Measurements from ENCODE around the gene ITIH1.

ITIH1 gene

GRCh38 chr3:52816654-52817053 is 39.3 kb downstream of the ITIH1 start:
- Histone ChIP-seq H3K27ac (ENCODE audit: low read length) (no peak overlapping the region), H3K4me3 (ENCODE audit: low read length) (no peak overlapping the region), H3K9me3 (ENCODE audit: control insufficient read depth, insufficient read depth, low read length) (no peaks in the 10 kb centered on the region), H3K36me3 (ENCODE audit: control insufficient read depth, insufficient read depth, low read length) (no peaks in the 10 kb centered on the region; the same call in 1 of the 2 replicates), H3K4me1 (ENCODE audit: control insufficient read depth, insufficient read depth, low read length) (no peaks in the 10 kb centered on the region), H3K27me3 (ENCODE audit: control insufficient read depth, insufficient read depth, low read length) (no peaks in the 10 kb centered on the region)
- DNase-seq (ENCODE audit: low read depth, low spot score), result no peak
- no CpG with 5 or more reads among the region's 10 CpGs for WGBS (ENCODE audit: insufficient coverage, insufficient read length)

DNA sequence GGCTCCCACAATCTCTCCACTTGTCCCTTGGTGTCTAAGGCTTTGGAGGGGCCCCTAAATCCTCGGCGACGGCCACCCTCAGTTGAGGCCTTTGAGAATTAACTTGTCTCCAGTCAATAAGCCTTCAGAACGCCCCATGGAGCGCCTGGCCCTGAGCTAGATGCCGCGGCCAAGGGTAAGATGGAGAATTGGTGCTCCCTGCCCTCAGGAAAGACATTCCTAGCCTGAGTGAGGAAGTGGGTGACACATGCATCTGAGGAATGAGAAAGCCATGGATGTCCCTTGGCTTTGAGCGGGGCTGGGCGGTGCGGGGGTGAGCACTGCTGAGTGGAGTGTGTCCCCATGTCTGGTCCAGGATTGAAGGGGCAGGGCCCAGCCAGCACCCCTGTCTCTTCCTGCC is 39.8 kb downstream of the ITIH1 start:
- DNase-seq (ENCODE audit: low read depth, low spot score), result no peak
- H3K4me1 ChIP-seq (ENCODE audit: control insufficient read depth, insufficient read depth, low read length), result no peaks in the 10 kb centered on the region
- no peaks in the 10 kb centered on the region for H3K27me3 ChIP-seq (ENCODE audit: control insufficient read depth, insufficient read depth, low read length)
- no peaks in the 10 kb centered on the region; the same call in 1 of the 2 replicates for H3K36me3 ChIP-seq (ENCODE audit: control insufficient read depth, insufficient read depth, low read length)
- WGBS (ENCODE audit: insufficient coverage, insufficient read length), result no CpG with 5 or more reads among the region's 10 CpGs
- H3K4me3 ChIP-seq (ENCODE audit: low read length), result no peak overlapping the region
- no peaks in the 10 kb centered on the region for H3K9me3 ChIP-seq (ENCODE audit: control insufficient read depth, insufficient read depth, low read length)
- H3K27ac ChIP-seq (ENCODE audit: low read length), result no peak overlapping the region

DNA sequence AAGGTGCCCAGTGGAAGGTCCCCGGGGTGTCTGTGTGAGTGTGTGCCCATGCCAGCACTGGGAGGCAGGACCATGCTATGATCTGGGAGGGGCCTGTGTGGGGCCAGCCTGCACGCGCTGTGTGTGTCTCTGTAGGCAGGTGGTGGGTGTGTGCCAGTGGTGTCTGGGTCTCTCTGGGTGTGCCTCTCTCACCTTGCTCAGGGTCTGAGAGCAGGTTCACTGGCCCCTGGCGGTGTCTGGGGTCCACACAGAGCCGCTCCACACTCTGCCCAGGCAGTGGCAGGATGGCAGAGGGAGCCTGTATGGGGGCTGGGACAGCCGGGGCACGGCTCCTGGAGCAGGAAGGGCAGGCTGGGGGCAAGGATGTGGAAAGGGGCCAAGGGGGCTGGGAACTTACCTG is 40.5 kb downstream of the ITIH1 start:
- H3K27me3 ChIP-seq (ENCODE audit: control insufficient read depth, insufficient read depth, low read length), result no peaks in the 10 kb centered on the region
- no peak for DNase-seq (ENCODE audit: low read depth, low spot score)
- no CpG with 5 or more reads among the region's 7 CpGs for WGBS (ENCODE audit: insufficient coverage, insufficient read length)
- no peaks in the 10 kb centered on the region; the same call in 1 of the 2 replicates for H3K36me3 ChIP-seq (ENCODE audit: control insufficient read depth, insufficient read depth, low read length)
- H3K4me3 ChIP-seq (ENCODE audit: low read length), result no peak overlapping the region
- H3K27ac ChIP-seq (ENCODE audit: low read length), result no peak overlapping the region
- no peaks in the 10 kb centered on the region for H3K4me1 ChIP-seq (ENCODE audit: control insufficient read depth, insufficient read depth, low read length)
- H3K9me3 ChIP-seq (ENCODE audit: control insufficient read depth, insufficient read depth, low read length), result no peaks in the 10 kb centered on the region

GRCh38 chr3:52819936-52820335 is 42.5 kb downstream of the ITIH1 start:
- Histone ChIP-seq H3K4me3 (ENCODE audit: low read length) (no peak overlapping the region), H3K4me1 (ENCODE audit: control insufficient read depth, insufficient read depth, low read length) (no peaks in the 10 kb centered on the region), H3K27ac (ENCODE audit: low read length) (no peak overlapping the region), H3K27me3 (ENCODE audit: control insufficient read depth, insufficient read depth, low read length) (no peaks in the 10 kb centered on the region), H3K9me3 (ENCODE audit: control insufficient read depth, insufficient read depth, low read length) (no peaks in the 10 kb centered on the region), H3K36me3 (ENCODE audit: control insufficient read depth, insufficient read depth, low read length) (no peaks in the 10 kb centered on the region; the same call in 1 of the 2 replicates)
- no peak for DNase-seq (ENCODE audit: low read depth, low spot score)
- no CpG with 5 or more reads among the region's 2 CpGs for WGBS (ENCODE audit: insufficient coverage, insufficient read length)

DNA sequence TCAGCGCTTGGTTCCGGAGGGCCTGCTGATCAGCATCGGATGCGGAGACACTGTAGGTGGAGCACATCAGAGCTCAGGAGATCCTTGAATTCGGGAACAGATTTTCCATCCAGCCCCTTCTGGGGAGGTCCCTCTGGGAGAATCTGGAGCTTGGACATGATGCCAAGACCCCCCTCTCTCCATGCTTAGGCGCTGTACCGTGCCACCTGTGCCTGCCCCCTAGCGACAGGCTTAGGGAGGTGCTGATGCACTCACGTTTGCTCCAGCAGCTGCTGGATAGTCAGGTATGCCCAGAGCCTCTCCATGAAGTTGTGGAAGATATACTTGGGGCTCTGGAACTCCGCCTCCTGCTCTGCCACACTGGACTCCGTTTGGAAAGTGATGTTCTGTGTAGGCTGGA is 43.3 kb downstream of the ITIH1 start:
- H3K27ac ChIP-seq (ENCODE audit: low read length), result no peak overlapping the region
- H3K27me3 ChIP-seq (ENCODE audit: control insufficient read depth, insufficient read depth, low read length), result no peaks in the 10 kb centered on the region
- no peaks in the 10 kb centered on the region for H3K9me3 ChIP-seq (ENCODE audit: control insufficient read depth, insufficient read depth, low read length)
- peak; percentile 33 for DNase-seq (ENCODE audit: low read depth, low spot score)
- H3K4me1 ChIP-seq (ENCODE audit: control insufficient read depth, insufficient read depth, low read length), result no peaks in the 10 kb centered on the region
- no peaks in the 10 kb centered on the region; the same call in 1 of the 2 replicates for H3K36me3 ChIP-seq (ENCODE audit: control insufficient read depth, insufficient read depth, low read length)
- no CpG with 5 or more reads among the region's 11 CpGs for WGBS (ENCODE audit: insufficient coverage, insufficient read length)
- H3K4me3 ChIP-seq (ENCODE audit: low read length), result no peak overlapping the region

DNA sequence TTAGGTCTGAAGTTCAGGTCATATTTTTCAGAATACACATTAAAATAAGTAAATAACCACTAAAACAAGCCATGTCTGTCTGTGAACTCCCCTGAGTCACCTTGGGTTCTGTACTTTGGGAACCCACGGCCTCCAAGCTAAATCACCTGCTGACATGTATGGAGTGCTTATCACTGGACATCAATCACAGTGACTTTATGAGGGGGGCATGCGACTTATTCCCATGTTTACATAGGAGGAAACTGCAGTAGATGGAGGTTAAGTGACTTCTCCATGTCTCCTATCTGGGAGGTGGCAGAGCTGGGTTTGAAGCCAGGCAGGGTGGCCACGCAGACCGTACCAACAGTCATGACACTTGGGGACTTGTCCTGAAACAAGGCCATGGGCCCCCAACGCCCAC is 45.0 kb downstream of the ITIH1 start:
- no peak overlapping the region for H3K4me3 ChIP-seq (ENCODE audit: low read length)
- no peak overlapping the region for H3K27ac ChIP-seq (ENCODE audit: low read length)
- H3K27me3 ChIP-seq (ENCODE audit: control insufficient read depth, insufficient read depth, low read length), result no peaks in the 10 kb centered on the region
- WGBS (ENCODE audit: insufficient coverage, insufficient read length), result no CpG with 5 or more reads among the region's 5 CpGs
- no peaks in the 10 kb centered on the region; the same call in 1 of the 2 replicates for H3K36me3 ChIP-seq (ENCODE audit: control insufficient read depth, insufficient read depth, low read length)
- no peak for DNase-seq (ENCODE audit: low read depth, low spot score)
- no peaks in the 10 kb centered on the region for H3K9me3 ChIP-seq (ENCODE audit: control insufficient read depth, insufficient read depth, low read length)
- H3K4me1 ChIP-seq (ENCODE audit: control insufficient read depth, insufficient read depth, low read length), result no peaks in the 10 kb centered on the region

DNA sequence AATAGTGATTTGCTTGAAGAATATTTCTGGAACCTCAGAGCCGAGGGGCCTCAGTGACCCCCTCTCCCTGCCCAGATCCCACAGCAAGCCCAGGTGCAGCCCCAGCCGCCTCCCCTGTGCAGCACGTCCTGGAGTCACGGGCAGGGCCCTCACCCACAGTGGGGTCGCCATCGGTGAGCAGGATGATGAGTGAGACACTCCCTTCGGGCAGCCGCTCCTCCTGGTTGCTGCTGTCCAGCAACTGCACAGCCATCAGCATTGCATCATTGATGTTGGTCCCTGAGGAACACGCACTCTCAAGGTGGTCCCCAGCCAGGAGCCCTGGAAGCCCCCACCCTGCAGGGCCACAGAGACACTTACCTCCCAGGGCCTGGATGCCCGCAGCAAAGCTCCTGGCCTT is 46.6 kb downstream of the ITIH1 start:
- H3K27me3 ChIP-seq (ENCODE audit: control insufficient read depth, insufficient read depth, low read length), result no peaks in the 10 kb centered on the region
- DNase-seq (ENCODE audit: low read depth, low spot score), result no peak
- no peaks in the 10 kb centered on the region for H3K9me3 ChIP-seq (ENCODE audit: control insufficient read depth, insufficient read depth, low read length)
- H3K4me3 ChIP-seq (ENCODE audit: low read length), result no peak overlapping the region
- no peak overlapping the region for H3K27ac ChIP-seq (ENCODE audit: low read length)
- H3K4me1 ChIP-seq (ENCODE audit: control insufficient read depth, insufficient read depth, low read length), result no peaks in the 10 kb centered on the region
- H3K36me3 ChIP-seq (ENCODE audit: control insufficient read depth, insufficient read depth, low read length), result no peaks in the 10 kb centered on the region
- no CpG with 5 or more reads among the region's 10 CpGs for WGBS (ENCODE audit: insufficient coverage, insufficient read length)

DNA sequence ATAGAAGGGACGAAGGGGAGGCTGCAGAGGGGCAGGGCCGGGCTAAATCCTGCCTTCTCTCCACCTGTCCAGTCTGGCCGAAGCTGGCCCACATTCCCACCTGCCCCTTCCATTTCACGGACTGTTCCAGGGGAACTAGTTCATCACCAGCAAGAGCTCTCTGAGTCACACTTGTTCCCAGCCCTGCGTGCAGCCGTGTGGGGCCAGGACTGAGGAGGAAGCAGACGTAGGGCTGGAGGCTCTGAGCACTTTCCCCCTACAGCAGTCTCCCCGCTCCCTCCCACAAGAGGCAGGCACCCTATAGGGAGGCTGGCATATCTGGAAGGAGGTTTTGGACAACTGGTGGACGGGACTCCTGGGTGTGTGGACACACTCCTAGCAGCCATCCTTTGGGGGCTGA is 50.0 kb downstream of the ITIH1 start:
- no peak overlapping the region for H3K27ac ChIP-seq (ENCODE audit: low read length)
- no peak overlapping the region for H3K4me3 ChIP-seq (ENCODE audit: low read length)
- H3K27me3 ChIP-seq (ENCODE audit: control insufficient read depth, insufficient read depth, low read length), result no peaks in the 10 kb centered on the region
- DNase-seq (ENCODE audit: low read depth, low spot score), result no peak
- H3K4me1 ChIP-seq (ENCODE audit: control insufficient read depth, insufficient read depth, low read length), result no peaks in the 10 kb centered on the region
- H3K9me3 ChIP-seq (ENCODE audit: control insufficient read depth, insufficient read depth, low read length), result no peaks in the 10 kb centered on the region
- WGBS (ENCODE audit: insufficient coverage, insufficient read length), result no CpG with 5 or more reads among the region's 9 CpGs
- no peaks in the 10 kb centered on the region for H3K36me3 ChIP-seq (ENCODE audit: control insufficient read depth, insufficient read depth, low read length)

GRCh38 chr3:52827866-52828376 is 50.5 kb downstream of the ITIH1 start:
- Histone ChIP-seq H3K36me3 (ENCODE audit: control insufficient read depth, insufficient read depth, low read length) (no peaks in the 10 kb centered on the region), H3K4me1 (ENCODE audit: control insufficient read depth, insufficient read depth, low read length) (no peaks in the 10 kb centered on the region), H3K27me3 (ENCODE audit: control insufficient read depth, insufficient read depth, low read length) (no peaks in the 10 kb centered on the region), H3K4me3 (ENCODE audit: low read length) (no peak overlapping the region), H3K9me3 (ENCODE audit: control insufficient read depth, insufficient read depth, low read length) (no peaks in the 10 kb centered on the region), H3K27ac (ENCODE audit: low read length) (no peak overlapping the region)
- WGBS (ENCODE audit: insufficient coverage, insufficient read length), result no CpG with 5 or more reads among the region's 10 CpGs
- no peak for DNase-seq (ENCODE audit: low read depth, low spot score)

GRCh38 chr3:52829482-52829881 is 52.1 kb downstream of the ITIH1 start:
- Histone ChIP-seq H3K27me3 (ENCODE audit: control insufficient read depth, insufficient read depth, low read length) (no peaks in the 10 kb centered on the region), H3K4me3 (ENCODE audit: low read length) (no peak overlapping the region), H3K9me3 (ENCODE audit: control insufficient read depth, insufficient read depth, low read length) (no peaks in the 10 kb centered on the region), H3K4me1 (ENCODE audit: control insufficient read depth, insufficient read depth, low read length) (no peaks in the 10 kb centered on the region), H3K27ac (ENCODE audit: low read length) (no peak overlapping the region), H3K36me3 (ENCODE audit: control insufficient read depth, insufficient read depth, low read length) (no peaks in the 10 kb centered on the region)
- no CpG with 5 or more reads among the region's 3 CpGs for WGBS (ENCODE audit: insufficient coverage, insufficient read length)
- no peak for DNase-seq (ENCODE audit: low read depth, low spot score)

DNA sequence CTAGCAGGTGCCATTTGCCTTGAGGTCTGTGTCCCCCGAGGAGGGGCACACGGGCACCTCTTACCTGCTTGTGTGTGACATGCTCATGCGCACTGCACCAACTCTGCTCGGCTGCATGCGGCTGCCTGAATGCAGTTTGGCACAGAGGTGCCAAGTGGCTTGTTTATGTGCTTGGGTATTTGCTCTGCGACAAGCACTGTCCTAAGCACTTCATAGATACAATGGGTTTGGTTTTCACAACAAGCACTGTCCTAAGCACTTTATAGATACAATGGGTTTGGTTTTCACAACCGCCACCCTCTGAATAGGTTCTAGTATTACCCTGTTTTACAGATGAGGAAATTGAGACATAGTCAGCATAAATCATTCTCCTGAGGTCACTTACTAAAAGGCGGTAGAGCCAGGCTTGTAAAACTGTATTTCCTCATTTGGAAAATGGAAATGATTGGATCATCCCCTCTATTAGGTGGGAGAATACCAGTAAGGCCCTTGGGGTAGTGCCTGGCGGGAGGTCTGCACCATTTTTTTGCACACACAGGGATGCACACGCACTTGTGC is 52.6 kb downstream of the ITIH1 start:
- Histone ChIP-seq H3K27ac (ENCODE audit: low read length) (no peak overlapping the region), H3K4me1 (ENCODE audit: control insufficient read depth, insufficient read depth, low read length) (no peaks in the 10 kb centered on the region), H3K36me3 (ENCODE audit: control insufficient read depth, insufficient read depth, low read length) (no peaks in the 10 kb centered on the region), H3K27me3 (ENCODE audit: control insufficient read depth, insufficient read depth, low read length) (no peaks in the 10 kb centered on the region), H3K4me3 (ENCODE audit: low read length) (no peak overlapping the region), H3K9me3 (ENCODE audit: control insufficient read depth, insufficient read depth, low read length) (no peaks in the 10 kb centered on the region)
- WGBS (ENCODE audit: insufficient coverage, insufficient read length), result no CpG with 5 or more reads among the region's 10 CpGs
- no peak for DNase-seq (ENCODE audit: low read depth, low spot score)

All from iPS DF 6.9 (cell line).